IPS-NIHi11 (cell line): ENCODE measurements around the gene SMARCA2.
A peak's percentile ranks its signal among the peaks of the same experiment; 100 is the strongest.

Experiments used
- DNase-seq: peaks from one replicate; pipeline ENCODE4 v3.0.0; 2012; ENCODE audit warnings: mixed read lengths, low spot score

The SMARCA2 gene

DNA sequence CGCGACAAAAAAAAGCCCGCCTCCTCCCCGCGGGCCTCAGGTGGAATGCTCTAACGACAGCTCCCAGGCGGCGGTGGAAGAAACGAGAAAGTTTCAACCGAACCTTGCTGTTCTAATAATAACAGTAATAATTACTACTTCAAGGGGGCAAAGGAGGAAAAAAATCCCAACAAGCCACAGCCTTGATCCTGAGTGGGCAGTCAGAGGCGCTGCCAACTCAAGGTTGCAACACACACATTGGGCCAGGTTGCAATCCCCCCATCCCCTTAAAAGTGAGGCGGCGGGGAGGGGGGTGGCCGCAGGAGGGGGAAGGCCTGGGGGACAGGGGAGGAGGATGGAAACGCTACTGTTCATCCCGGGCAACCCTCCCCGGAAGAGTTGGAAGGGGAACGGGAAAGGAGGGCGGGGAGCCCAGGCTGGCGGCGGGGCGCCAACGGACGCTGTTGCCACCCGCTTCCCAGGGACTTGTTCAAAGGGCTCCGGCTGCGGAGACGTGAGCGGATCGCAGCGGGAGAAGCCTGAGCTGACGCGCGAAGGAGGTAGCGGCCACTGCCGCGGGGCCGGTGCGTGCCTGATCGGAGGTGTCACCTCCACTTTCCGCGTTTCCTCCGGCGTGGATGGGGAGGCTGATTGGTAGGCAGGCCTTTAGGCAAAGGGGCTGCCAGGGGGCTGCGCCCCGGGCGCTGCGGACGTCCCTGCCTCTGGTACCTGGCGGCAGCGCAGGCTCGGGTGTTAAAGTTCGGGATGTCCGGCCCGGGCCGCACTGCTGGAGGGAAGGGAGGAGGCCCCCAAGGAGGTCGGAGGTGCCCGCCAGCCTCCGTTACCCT, 647 bp downstream of the SMARCA2 start:
- peak; percentile 56 for DNase-seq

DNA sequence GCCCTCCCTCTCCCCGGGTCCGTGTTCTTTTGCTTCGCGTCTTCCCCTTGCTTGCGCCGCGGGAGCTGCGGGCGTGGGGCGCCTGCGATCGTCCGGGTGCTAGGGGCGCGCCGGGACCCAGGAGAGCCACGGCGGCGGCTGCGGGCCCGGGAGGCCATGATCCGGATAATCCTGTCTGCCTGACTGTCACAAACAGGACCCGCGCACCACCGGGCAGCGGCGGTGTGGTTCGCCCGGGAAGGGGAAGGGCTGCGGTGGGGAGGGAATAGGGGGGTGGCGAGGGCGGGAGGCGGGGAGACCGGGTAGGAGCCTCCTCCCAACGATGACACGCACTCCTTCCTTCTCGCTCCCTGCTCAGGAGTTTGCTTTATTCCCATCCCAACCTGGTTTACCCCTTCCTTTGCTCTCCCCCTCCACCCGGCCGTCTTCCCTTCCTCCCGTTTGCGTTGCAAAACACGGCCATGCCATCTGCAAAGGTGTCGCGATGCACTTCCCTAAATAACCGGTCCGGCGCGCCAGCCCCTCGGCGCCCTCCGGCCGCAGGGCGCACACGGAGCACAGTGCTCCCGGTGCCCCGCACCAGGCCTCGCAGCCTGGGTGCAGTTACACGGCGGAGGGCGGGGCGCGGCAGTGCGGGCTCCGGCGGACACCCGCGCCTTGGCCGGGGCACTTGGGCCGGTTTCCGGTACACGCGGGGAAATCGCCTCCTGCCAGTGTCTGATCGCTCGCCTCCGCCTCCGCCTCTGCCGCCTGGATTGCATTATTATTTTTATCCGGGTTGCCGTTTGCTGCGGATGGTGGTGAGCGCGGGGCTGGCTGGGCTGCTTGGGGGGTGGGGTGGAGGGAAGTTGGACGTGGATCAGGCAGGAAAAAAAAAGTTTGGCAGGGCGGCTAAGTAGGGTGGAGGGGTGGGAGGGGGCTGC, 1.5 kb downstream of the SMARCA2 start:
- peak; percentile 71 for DNase-seq

DNA sequence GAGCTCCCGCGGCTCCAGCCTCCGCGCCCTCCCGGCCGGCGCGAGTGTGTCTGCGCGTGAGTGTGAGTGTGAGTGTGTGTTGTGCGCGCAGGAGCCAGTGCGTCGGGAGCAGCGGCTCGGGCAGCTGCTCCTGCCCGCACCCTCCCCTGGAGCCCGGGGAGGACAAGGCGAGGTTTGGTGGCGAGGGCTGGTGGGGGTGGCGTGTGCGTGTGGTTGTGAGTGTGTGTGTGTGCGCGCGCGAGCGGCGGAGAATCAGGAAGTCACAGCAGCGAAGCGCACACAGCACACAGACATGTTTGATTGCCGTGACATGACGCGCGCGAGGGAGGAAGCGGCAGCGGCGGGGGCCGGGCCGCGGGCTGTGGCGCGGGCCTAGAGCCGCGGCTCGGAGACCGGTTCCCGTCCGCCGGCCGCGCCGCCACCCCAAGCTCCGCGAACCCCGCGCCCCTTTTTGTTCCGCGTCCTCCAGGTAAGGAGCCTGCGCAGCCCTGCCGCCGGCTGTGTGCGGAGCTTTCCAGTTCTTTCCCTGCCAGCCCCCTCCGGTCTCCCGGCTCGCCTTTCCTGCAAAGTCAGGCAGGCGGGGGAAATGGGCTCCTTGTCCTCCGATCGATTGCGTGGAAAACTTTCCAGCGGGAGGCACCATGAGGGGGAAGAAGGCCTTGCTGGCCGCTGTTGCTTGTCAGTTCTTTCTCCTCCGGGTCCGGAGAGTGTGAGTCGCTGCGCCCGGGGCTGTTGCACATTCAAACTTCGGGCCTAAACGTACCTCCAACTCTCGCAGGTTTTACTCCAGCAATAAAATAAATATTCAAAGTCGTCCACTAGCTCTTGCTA, 2.4 kb downstream of the SMARCA2 start:
- DNase-seq, result peak; percentile 60

DNA sequence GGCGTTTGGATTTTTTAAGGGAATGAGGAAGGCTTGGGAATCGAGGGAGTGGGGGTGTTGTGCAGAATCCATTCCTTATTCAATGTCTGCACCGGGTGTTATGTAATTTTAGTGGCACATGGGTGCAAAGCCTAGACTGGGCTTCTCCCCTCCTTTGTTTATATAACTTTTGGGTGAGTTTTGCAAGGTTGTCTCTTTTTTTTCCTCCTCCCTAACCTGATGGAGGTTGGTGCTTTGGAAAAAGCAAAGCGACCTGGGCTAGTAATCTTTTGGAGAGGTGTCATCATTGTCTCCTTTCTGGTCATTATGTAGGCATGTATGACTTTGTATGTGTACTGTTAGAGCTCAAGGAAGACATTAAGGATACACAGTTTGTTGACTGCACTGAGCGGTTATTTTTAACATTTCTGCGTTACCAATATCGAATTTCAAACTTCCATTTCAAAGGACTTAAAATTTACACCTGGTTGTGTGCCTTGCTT, 3.1 kb downstream of the SMARCA2 start:
- DNase-seq, result no peak

DNA sequence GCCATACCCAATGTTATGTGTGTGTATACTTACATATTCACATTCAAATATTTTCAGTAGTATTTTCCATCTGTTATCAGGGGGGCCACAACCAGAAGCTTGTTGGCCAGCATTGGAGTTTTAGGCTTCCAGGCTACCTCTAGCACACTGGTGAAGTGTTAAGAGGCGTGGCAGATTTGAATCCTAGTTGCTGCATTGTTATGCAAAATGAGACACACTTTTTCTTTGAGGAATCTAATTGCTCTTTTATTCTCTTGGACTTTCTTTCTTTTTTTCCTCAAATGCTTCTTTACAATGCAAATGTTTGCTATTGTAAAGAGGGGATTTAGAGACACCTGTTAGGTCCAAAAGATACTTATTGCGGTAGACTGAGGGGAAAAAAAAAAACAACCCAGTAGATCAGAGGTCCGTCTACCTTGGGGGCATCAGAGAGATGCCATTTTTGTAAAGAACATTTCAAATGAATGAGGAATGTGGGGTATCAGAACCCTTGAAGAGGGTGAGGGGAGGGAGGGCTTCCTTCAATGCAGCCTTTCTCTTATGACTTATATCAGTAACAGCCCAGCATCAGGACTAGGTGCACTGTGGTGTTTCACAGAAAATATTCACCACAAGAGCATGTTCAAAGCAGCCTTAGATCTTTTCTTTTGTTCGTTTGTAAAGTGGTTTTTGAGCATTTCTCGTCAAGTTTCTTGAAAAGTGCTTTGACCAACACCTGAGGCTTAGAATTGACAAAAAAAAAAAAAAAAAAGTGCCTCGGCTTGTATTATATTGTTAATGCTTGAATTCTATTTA, 3.8 kb downstream of the SMARCA2 start:
- no peak for DNase-seq

DNA sequence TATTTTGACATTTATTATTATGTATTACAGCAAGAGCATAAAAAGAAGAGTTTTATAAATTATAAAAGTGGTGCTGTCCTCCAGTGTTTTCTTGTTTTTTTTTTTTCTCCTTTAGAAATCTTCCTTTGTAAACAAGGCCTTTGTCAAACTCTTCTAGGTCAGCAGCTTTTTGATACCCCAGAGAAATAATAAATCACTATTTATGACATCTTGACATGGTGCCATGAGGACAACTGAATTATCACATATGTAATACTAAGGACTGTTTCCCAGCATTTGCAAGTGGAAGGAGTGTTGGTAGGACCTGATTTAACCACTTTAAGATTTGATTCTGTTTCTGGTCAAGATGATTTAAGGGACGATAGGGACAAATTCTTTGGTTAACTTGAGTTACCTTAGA, 4.6 kb downstream of the SMARCA2 start:
- DNase-seq, result no peak

DNA sequence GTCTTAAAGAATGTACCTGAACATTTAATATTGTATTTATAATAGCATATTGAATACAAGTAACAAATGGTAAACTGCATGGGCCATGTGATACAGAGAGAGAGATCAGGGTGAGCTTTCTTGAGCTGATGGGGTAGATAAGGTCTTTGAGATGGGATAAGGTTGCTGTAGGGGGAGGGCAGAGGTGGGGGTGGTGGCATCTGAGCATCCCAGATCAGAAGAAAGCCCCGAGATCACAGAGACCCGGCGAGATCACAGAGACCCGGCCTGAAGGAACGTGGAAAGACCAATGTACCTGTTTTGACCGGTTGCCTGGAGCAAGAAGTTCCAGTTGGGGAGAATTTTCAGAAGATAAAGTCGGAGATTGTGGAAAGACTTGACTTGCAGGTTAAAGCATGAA, 6.6 kb downstream of the SMARCA2 start:
- DNase-seq, result no peak

DNA sequence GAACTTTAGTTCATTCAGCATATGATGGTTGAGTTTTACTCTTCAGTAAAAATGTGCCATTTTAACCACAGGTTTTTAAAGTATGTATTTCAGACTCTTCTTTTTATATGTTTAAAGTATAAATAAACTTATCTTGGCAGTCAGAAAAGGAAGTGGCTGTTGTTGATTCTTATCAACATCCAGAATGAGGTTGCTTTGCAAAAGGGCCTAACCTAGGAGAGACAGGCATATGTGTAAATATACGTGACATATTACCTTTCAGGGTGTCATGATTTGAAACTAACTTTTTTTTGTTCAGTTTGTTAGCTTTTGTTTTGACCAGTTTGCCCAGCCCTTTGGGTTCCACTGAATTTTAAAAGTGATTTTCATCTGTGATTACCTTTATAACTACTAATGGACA, 7.4 kb downstream of the SMARCA2 start:
- no peak for DNase-seq

DNA sequence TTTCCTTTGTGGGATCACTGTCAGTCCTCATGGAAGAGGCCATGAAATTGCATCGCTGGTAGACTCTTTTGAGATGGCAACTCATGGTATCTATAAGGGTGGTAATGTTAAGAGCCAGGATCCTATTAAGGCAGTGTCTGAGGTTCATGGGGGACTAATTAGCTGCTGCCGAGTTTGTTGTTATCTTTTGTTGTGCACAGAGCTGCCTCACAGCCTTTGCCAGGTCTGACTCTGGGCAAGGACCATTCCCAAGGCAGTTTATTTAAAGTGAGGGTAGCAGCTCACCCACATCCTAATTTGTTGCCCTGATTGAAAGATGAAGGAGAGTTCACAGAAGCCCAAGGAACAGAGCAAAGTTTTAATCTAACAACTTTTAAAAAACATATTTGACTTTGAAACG, 7.9 kb downstream of the SMARCA2 start:
- DNase-seq, result no peak

DNA sequence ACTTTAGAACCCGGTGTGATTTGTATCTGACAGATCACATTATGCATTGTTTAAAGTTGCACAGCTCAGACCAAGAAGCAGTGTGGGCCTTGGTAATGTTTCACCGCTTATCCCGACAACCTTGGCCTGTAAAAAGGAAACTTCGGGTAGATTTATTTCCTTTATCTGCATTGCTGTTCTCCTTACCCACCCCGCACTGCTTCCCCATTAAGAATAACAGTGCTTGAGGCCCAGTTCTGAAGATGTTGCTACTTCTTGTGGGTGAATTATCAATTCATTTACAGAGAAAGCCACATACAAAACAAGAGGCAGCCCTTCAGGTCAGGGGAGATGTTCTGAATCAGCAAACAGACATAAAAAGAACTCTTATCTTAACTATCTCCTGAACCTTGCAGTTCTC, 8.4 kb downstream of the SMARCA2 start:
- DNase-seq, result no peak

DNA sequence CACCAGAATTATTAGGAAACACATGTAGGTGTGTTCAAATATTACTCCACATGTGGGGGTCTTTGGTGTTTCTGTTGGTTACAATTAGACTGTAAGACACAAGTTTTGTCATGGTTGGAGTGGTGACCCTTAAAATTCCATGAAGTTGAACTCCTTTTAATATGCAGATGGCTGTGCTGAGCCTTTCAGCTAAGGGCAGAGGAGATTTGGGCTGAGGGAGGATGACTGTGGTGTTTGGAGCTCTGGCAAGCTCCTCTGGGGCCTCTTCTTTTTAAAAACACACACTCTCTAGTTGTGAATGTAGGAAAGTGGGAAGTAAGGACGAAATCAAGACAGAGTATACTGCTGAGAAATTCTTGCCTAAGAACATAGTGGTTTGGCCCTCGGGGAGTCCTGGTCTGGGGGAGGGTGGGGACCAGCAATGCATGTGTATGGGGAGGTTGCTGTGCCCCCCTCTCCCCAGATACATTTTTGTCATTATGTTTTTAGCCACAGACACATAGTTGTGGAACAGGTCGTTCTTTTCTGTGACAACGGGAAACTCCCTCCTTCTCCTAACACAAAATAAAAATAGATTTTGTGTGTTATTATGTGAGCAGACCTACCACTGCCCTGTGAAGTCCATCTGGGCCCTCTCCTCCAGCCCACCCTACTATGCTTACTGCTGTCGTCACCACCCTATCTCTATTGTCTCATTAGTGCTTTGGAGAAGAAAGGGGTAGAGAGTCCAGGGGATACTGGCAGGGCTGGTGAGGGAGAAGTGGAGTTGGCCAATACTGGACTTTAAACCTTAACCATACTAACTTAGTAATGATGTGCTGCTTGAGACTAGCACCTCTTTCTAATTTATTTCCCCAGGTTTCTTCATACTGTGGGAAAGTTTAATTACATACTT, 10.0 kb downstream of the SMARCA2 start:
- DNase-seq, result no peak

DNA sequence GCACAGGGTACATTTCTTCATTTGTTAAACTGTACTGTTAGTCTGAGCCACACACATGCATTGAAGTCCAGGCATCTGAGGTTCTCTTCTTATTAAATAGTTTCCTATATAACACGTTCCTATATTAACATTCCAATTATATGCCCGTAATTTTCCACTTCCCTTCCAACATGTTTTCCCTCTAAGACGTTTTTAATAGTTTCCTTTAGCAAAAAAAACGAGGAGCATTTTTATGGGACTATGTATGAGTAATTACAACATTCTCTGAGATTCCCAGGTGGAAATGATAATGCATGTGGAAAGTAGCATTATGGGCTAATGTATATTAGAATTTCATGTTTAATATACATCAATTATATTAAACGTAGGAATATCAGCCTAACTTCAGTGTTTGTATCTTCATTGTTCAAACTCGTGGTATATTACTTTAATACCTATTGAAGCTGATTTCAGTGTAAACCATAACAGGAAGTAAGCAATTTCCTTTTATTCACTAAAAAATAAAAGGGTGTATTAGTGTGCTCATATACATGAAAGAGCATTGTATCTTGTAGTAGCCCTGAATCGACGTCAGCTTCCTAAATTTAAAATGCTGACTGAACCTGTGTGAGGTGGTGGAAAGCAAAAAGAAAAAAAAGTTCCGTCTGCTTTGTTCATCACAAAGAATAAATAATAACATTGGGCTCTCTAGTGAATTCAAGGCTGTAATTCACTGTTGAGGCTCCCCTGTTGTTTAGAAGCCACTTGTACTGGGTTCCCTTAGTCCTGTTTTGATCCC, 11.3 kb downstream of the SMARCA2 start:
- no peak for DNase-seq

DNA sequence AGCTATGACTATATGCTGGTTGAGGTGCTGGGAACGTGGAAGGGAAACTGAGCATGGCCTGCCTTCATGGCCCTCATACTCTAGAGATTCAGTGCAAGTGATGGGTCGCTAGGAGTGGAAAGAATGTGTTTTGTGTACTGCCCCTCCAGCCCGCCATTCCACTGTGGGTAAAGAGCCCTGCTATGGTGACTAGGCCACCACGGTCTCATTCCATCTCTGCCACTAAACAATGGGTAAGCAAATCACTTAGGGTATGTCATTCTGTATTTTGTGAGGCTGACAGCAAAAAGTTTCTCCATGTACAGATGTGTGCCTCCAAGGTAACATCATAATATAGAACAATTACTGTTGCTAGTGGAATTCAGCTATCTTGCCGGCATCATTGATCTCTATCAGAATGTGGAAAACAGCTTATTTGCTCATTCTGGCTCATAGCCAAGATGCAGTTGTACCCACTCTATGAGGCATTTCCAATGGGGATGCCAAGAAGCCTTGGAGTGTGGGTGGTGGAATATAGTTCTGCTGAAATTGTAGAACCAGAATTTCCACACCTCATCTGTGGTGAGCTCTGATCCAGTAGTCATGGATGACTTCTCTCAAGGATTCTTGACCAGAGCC, 12.5 kb downstream of the SMARCA2 start:
- DNase-seq, result no peak

DNA sequence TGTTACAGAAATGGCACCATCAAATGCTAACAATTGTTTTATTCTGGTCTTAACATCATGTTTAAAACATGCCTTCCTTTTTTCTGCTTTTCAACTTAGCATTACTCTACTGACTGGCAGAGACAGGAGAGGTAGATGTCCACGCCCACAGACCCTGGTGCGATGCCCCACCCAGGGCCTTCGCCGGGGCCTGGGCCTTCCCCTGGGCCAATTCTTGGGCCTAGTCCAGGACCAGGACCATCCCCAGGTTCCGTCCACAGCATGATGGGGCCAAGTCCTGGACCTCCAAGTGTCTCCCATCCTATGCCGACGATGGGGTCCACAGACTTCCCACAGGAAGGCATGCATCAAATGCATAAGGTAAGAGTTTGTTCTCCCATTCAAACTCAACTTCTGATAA, 13.7 kb downstream of the SMARCA2 start:
- no peak for DNase-seq

DNA sequence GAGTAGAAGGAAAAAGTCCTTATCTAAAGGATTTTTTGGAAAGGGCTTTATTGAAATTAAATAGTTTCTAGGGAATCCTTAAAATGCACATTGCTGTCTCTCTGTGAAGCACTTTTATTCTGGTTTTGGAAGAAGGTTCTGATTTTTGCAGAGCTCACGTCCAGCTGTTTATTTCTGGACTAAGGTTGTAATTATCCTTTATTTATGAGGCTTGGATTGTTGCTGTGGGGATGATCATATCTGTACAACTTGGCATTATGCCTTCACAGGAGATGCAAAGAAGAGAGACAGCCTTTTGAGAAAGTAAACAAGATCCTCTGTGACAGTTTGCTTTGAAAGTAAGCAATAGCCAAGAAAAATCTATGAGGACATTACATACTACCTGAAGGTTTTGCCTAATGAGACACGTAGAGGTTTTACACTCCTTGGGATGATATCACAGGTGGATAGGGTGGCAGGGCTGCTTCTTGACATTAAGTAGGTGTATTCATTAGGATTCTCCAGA, 14.6 kb downstream of the SMARCA2 start:
- no peak for DNase-seq

DNA sequence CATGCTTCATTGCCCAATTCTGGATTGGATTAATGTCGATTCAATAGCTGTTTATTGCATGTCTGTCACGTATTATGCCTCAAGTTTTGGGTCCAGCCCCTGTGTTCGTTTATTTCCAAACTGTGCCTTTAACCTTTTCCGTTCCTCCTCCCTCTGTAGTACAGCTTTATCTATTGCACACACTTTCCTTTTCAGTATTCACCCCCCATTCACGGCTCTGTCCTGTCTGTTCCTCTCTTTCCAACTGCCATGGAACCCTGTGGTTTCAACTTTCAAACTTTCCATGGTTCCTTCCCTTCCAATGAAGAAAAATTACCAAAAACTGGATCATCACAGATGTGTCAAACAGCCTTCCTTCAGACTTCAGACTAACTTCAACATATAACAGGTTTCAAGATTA, 17.1 kb downstream of the SMARCA2 start:
- no peak for DNase-seq

DNA sequence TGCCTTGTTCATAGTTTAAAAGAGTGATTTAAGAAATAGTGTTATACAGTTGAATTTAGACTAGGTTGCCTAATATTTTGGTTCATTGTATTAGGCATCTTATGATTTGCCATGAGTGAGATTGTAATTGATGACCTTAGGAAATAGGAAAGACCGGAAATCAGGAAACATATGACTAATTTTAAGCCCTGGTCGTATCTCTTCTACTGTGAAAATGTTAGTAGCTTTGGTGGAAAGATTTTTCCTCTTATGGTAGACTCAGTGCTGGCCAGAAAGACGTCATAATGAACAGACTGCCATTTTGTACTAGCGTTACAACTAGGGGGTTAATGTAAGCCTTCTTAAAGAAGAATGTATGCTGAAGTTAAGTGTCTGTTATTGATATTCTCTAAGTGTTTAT, 21.7 kb downstream of the SMARCA2 start:
- DNase-seq, result no peak

DNA sequence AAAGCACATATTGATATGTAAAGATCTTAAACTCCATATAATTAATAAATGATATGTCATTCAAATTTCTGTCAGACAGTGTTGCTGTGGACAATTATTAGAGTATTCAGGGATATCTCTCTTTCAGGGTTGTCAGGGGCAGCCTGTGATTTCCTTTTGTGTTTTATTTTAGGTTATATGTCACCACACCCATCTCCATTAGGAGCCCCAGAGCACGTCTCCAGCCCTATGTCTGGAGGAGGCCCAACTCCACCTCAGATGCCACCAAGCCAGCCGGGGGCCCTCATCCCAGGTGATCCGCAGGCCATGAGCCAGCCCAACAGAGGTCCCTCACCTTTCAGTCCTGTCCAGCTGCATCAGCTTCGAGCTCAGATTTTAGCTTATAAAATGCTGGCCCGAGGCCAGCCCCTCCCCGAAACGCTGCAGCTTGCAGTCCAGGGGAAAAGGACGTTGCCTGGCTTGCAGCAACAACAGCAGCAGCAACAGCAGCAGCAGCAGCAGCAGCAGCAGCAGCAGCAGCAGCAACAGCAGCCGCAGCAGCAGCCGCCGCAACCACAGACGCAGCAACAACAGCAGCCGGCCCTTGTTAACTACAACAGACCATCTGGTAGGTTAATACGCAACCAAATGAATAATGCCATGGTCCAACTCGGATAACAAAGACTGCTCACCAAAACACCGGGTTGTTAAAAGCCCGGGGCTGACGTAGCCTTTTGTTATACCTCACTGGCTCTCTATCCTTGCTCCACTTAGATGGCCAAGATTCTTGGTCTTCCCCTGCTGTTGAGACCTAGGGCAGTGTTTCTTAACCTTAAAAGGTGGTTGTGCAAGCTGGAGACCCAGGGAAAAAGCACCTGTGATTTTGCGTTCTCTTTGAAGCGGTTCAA, 24.4 kb downstream of the SMARCA2 start:
- no peak for DNase-seq
